ENCODE measurements around the gene CLEC5A. TPM values are rescaled to one million over a fixed set of nuclear protein-coding genes. Genes with fewer than 3 reads are reported as not detected.

CLEC5A gene
- total and polyA plus RNA-seq, 9 of the 15 experiments (the other 6 are each of a cell fraction or from before 2014, with no cell fraction given) = not detected

DNA sequence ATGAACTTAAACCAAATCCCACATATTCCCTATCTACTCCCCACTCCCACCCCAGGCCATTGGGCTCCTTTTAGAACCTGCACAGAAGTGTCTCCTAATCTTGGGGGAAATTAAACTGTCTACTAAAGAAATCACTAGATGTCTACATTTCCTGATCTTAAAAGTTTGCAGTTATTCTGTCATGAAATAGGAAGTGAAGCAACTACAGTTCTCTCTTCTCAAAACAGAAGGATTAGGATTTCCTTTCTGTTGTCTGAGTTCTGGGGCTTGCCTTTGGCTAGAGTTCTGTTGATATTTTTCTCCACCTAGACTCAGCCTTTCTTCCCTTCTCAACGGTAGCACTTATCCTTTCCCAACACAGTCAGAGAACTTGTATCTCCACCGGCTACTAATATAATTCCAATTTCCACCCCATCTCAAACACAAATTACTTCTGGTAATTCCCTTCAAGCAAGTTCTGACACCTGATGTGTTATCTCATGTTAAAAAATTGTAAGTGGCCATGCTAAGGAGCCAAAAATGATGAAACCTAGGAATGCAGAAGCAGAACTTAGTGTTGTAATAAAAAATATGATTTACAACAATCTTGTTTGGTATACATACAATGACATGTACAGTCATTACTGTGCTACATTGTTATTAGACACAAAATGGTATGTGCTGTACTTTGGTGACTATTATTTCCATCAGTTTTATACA lies 18.5 kb downstream of the CLEC5A start (continued):
- TF ChIP-seq ZNF551 (CRISPR knock-in tag; IDR thresholded peaks at IDR 0.05) (no peak), SOX6 (IDR thresholded peaks at IDR 0.05) (no peak)
- TF ChIP-seq, protein P1, sequence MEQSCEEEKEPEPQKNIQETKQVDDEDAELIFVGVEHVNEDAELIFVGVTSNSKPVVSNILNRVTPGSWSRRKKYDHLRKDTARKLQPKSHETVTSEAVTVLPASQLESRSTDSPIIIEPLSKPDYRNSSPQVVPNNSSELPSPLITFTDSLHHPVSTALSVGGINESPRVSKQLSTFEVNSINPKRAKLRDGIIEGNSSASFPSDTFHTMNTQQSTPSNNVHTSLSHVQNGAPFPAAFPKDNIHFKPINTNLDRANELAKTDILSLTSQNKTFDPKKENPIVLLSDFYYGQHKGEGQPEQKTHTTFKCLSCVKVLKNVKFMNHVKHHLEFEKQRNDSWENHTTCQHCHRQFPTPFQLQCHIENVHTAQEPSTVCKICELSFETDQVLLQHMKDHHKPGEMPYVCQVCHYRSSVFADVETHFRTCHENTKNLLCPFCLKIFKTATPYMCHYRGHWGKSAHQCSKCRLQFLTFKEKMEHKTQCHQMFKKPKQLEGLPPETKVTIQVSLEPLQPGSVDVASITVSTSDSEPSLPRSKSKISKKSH (CRISPR knock-in tag; IDR thresholded peaks at IDR 0.05) = no peak

DNA sequence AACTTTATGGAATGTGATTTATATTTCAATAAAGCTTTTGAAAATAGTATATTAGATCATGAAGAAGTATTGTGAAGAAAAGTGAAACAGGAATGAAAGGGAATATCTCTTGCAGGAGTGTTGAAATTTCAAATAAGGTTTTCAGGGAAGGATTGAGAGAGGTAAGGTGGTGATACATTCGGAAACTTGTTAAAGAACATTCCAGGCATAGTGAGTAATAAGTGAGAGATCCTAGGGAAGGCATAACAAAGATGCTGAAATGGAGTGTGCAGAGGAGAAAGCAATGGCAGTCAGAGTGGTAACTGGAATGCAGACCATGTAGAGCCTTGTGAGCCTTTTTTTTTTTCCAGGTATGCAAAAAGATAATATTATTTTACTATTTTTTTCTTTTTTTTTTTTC lies 26.5 kb downstream of the CLEC5A start:
- H3K4me3 ChIP-seq = no peak overlapping the region
- ATAC-seq (no peak), DNase-seq (ENCODE audit: extremely low read depth in 1 of 4, low spot score in 3 of 4) (no peak), FAIRE-seq (no peak)
- H3K79me2 ChIP-seq (ENCODE audit: control insufficient read depth, insufficient read depth, low read length) = no peaks in the 10 kb centered on the region
- H3K4me2 ChIP-seq (ENCODE audit: insufficient read depth, low read length) = no peak overlapping the region
- H3K9ac ChIP-seq (ENCODE audit: insufficient read depth in 1 of 2, low read depth in 2 of 2, low read length in 2 of 2) = no peak overlapping the region
- intact Hi-C loops (cut with micrococcal nuclease) (no loop called here), in situ Hi-C loops (cut with MboI) (no loop called here)
- ChIA-PET POLR2A (no interaction called here), CTCF (ENCODE audit: low intra/inter-chr PET ratio) (no interaction called here)
- H2AFZ ChIP-seq (ENCODE audit: low read depth, low read length) = no peak overlapping the region
- no peaks in the 10 kb centered on the region for H3K36me3 ChIP-seq (ENCODE audit: control insufficient read depth, insufficient read depth, low read length)
- H3K27ac ChIP-seq (ENCODE audit: extremely low read depth, low read depth, low read length) = no peak overlapping the region
- BruUV-seq (replicated peaks) = no TSS peak
- H3K27me3 ChIP-seq (ENCODE audit: control insufficient read depth in 2 of 2, insufficient read depth in 2 of 2, low read length in 2 of 2) = no peaks in the 10 kb centered on the region
- H3K9me1 ChIP-seq (ENCODE audit: control insufficient read depth, insufficient read depth, low read length) = no peaks in the 10 kb centered on the region
- WGBS (ENCODE audit: insufficient coverage, low coverage, missing lambda C conversion rate) = 0% methylated on average over 1 of the region's 1 CpG
- TF ChIP-seq BDP1 (IDR thresholded peaks at IDR 0.05; ENCODE audit: insufficient read depth, insufficient read length) (no peak), ARHGAP35 (IDR thresholded peaks at IDR 0.05; ENCODE audit: partially characterized antibody) (no peak), ZNF668 (CRISPR knock-in tag; IDR thresholded peaks at IDR 0.05) (no peak), GABPB2 (CRISPR knock-in tag; conservative IDR thresholded peaks at IDR 0.05) (no peak), FOSL1 (tag; conservative IDR thresholded peaks at IDR 0.05) (no peak), ZNF764 (CRISPR knock-in tag; IDR thresholded peaks at IDR 0.05; ENCODE audit: low read depth) (no peak)
- TF ChIP-seq, protein P2, sequence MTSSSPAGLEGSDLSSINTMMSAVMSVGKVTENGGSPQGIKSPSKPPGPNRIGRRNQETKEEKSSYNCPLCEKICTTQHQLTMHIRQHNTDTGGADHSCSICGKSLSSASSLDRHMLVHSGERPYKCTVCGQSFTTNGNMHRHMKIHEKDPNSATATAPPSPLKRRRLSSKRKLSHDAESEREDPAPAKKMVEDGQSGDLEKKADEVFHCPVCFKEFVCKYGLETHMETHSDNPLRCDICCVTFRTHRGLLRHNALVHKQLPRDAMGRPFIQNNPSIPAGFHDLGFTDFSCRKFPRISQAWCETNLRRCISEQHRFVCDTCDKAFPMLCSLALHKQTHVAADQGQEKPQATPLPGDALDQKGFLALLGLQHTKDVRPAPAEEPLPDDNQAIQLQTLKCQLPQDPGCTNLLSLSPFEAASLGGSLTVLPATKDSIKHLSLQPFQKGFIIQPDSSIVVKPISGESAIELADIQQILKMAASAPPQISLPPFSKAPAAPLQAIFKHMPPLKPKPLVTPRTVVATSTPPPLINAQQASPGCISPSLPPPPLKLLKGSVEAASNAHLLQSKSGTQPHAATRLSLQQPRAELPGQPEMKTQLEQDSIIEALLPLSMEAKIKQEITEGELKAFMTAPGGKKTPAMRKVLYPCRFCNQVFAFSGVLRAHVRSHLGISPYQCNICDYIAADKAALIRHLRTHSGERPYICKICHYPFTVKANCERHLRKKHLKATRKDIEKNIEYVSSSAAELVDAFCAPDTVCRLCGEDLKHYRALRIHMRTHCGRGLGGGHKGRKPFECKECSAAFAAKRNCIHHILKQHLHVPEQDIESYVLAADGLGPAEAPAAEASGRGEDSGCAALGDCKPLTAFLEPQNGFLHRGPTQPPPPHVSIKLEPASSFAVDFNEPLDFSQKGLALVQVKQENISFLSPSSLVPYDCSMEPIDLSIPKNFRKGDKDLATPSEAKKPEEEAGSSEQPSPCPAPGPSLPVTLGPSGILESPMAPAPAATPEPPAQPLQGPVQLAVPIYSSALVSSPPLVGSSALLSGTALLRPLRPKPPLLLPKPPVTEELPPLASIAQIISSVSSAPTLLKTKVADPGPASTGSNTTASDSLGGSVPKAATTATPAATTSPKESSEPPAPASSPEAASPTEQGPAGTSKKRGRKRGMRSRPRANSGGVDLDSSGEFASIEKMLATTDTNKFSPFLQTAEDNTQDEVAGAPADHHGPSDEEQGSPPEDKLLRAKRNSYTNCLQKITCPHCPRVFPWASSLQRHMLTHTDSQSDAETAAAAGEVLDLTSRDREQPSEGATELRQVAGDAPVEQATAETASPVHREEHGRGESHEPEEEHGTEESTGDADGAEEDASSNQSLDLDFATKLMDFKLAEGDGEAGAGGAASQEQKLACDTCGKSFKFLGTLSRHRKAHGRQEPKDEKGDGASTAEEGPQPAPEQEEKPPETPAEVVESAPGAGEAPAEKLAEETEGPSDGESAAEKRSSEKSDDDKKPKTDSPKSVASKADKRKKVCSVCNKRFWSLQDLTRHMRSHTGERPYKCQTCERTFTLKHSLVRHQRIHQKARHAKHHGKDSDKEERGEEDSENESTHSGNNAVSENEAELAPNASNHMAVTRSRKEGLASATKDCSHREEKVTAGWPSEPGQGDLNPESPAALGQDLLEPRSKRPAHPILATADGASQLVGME (CRISPR knock-in tag; IDR thresholded peaks at IDR 0.05) = no peak
- TF ChIP-seq, protein P3, sequence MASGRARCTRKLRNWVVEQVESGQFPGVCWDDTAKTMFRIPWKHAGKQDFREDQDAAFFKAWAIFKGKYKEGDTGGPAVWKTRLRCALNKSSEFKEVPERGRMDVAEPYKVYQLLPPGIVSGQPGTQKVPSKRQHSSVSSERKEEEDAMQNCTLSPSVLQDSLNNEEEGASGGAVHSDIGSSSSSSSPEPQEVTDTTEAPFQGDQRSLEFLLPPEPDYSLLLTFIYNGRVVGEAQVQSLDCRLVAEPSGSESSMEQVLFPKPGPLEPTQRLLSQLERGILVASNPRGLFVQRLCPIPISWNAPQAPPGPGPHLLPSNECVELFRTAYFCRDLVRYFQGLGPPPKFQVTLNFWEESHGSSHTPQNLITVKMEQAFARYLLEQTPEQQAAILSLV (tag; IDR thresholded peaks at IDR 0.05) = no peak
- no peaks in the 10 kb centered on the region for H3K9me3 ChIP-seq (replicated peaks; ENCODE audit: control insufficient read depth, insufficient read depth, low read depth, low read length)
- no peaks in the 10 kb centered on the region for H3K4me1 ChIP-seq (replicated peaks in 1 of 2; ENCODE audit: control insufficient read depth in 2 of 2, insufficient read depth in 2 of 2, low read length in 2 of 2)
- no peaks in the 10 kb centered on the region for H4K20me1 ChIP-seq (replicated peaks; ENCODE audit: control insufficient read depth, insufficient read depth, low read length)
